IMR-90 (cell line): ENCODE results near the gene BCL11A. TPM values are rescaled to one million over a fixed set of nuclear protein-coding genes. Genes with fewer than 3 reads are reported as not detected.

Source experiments
- ATAC-seq: fragments of 200-7000 bp; cut with Tn5 transposase; 2 replicates; pipeline ENCODE4 v1.9.1; 2020; ENCODE audit warnings: low read depth, mild to moderate bottlenecking, moderate library complexity
- BruUV-seq: library from RNA; stranded (reverse); fragments of 400-500 nt; replicated peaks from 2 replicates; lab custom pipeline; 2021; lab: Mats Ljungman, UMichigan
- CTCF ChIA-PET: fragments of 300-600 bp; formaldehyde crosslinking; extraction: SDS; loops from one replicate; lab custom pipeline; 2021; ENCODE audit warnings: antibody characterized with exemption; lab: Yijun Ruan, JAX
- POLR2A ChIA-PET: fragments of 300-600 bp; sonication (Branson Sonifier 250); formaldehyde crosslinking; loops from one replicate; lab custom pipeline; 2022; ENCODE audit warnings: antibody characterized with exemption; ENCODE audit not compliant: unreplicated experiment; lab: Charles Lee
- DNase-seq: peaks from one replicate; pipeline ENCODE4 v3.0.0; 2013
- H2AFZ ChIP-seq: replicated peaks from 2 replicates; pipeline ENCODE3; 2013; ENCODE audit warnings: low read length, mild to moderate bottlenecking; ENCODE audit not compliant: poor library complexity
- H2AK5ac ChIP-seq: 2 replicates; pipeline ENCODE4 v1.6.1; 2013; ENCODE audit warnings: low read depth, low read length, inconsistent platforms
- H2AK9ac ChIP-seq: replicated peaks from 2 replicates; pipeline ENCODE3; 2013; ENCODE audit warnings: mild to moderate bottlenecking, low read depth, low read length, moderate library complexity; ENCODE audit not compliant: poor library complexity
- H2BK120ac ChIP-seq: 2 replicates; pipeline ENCODE4 v1.6.1; 2013; ENCODE audit warnings: low read depth, low read length, inconsistent platforms
- H2BK15ac ChIP-seq: 3 replicates; pipeline ENCODE4 v1.6.1; 2013; ENCODE audit warnings: low read depth, low read length, inconsistent platforms
- H2BK20ac ChIP-seq: 2 replicates; pipeline ENCODE4 v1.6.1; 2013; ENCODE audit warnings: low read depth, mild to moderate bottlenecking, inconsistent platforms, low read length, moderate library complexity
- H2BK5ac ChIP-seq: 2 replicates; pipeline ENCODE4 v1.6.1; 2013; ENCODE audit warnings: mild to moderate bottlenecking, low read depth, low read length, inconsistent platforms; ENCODE audit not compliant: poor library complexity, severe bottlenecking
- H3K14ac ChIP-seq: replicated peaks from 2 replicates; pipeline ENCODE4 v1.6.1; 2013; ENCODE audit warnings: low read depth, low read length, inconsistent platforms
- H3K18ac ChIP-seq: 2 replicates; pipeline ENCODE4 v1.6.1; 2013; ENCODE audit warnings: low read depth, low read length, control low read depth
- H3K23ac ChIP-seq: 2 replicates; pipeline ENCODE4 v1.6.1; 2013; ENCODE audit warnings: low read depth, low read length, inconsistent platforms
- H3K27ac ChIP-seq: 2 replicates; pipeline ENCODE4 v1.5.1; 2013; ENCODE audit warnings: mild to moderate bottlenecking, control low read depth, low read length; ENCODE audit not compliant: insufficient read depth
- H3K27me3 ChIP-seq: 2 replicates; pipeline ENCODE4 v1.6.1; 2013; ENCODE audit warnings: low read length; ENCODE audit not compliant: control insufficient read depth, insufficient read depth
- H3K36me3 ChIP-seq: 2 replicates; pipeline ENCODE4 v1.6.1; 2013; ENCODE audit warnings: low read length, mixed read lengths; ENCODE audit not compliant: control insufficient read depth, insufficient read depth
- H3K4ac ChIP-seq: 2 replicates; pipeline ENCODE4 v1.6.1; 2013; ENCODE audit warnings: low read depth, low read length, inconsistent platforms
- H3K4me1 ChIP-seq: 2 replicates; pipeline ENCODE4 v1.6.1; 2013; ENCODE audit warnings: low read length, mixed read lengths; ENCODE audit not compliant: control insufficient read depth, insufficient read depth
- H3K4me2 ChIP-seq: 2 replicates; pipeline ENCODE4 v1.6.1; 2013; ENCODE audit warnings: low read depth, mild to moderate bottlenecking, control low read depth, low read length, moderate library complexity
- H3K4me3 ChIP-seq: 2 replicates; pipeline ENCODE4 v1.5.1; 2013; ENCODE audit warnings: low read depth, mild to moderate bottlenecking, control low read depth, low read length, moderate library complexity; ENCODE audit not compliant: insufficient read depth
- H3K56ac ChIP-seq: 2 replicates; pipeline ENCODE4 v1.6.1; 2013; ENCODE audit warnings: low read length, inconsistent platforms; ENCODE audit not compliant: insufficient read depth; ENCODE audit errors: extremely low read depth
- H3K79me1 ChIP-seq, 2 experiments: 2 replicates each; pipeline ENCODE4 v1.6.1; 2013; ENCODE audit warnings: low read length in 2 of 2, inconsistent platforms in 1 of 2, low read depth in 1 of 2
- H3K9ac ChIP-seq: 2 replicates; pipeline ENCODE4 v1.6.1; 2013; ENCODE audit warnings: low read depth, low read length, control low read depth
- H3K9me1 ChIP-seq: 2 replicates; pipeline ENCODE4 v1.6.1; 2013; ENCODE audit warnings: low read length, inconsistent platforms; ENCODE audit not compliant: insufficient read depth
- H3K9me3 ChIP-seq: 2 replicates; pipeline ENCODE4 v1.6.1; 2013; ENCODE audit warnings: low read length; ENCODE audit not compliant: control insufficient read depth, insufficient read depth
- H4K20me1 ChIP-seq: 2 replicates; pipeline ENCODE4 v1.6.1; 2013; ENCODE audit warnings: low read length, inconsistent platforms; ENCODE audit not compliant: insufficient read depth
- H4K5ac ChIP-seq: 2 replicates; pipeline ENCODE4 v1.6.1; 2013; ENCODE audit warnings: mild to moderate bottlenecking, low read depth, low read length, control low read depth
- H4K8ac ChIP-seq, 2 experiments: 2 replicates each; pipeline ENCODE4 v1.6.1; 2013; ENCODE audit warnings: low read depth in 2 of 2, low read length in 2 of 2, control low read depth in 1 of 2, inconsistent platforms in 1 of 2
- H4K91ac ChIP-seq: 2 replicates; pipeline ENCODE4 v1.6.1; 2013; ENCODE audit warnings: low read depth, low read length, inconsistent platforms; ENCODE audit not compliant: insufficient read depth
- BHLHE40 ChIP-seq: fragments of 150-350 bp; IDR thresholded peaks from 2 replicates; pipeline ENCODE4 v1.6.1; 2016; ENCODE audit warnings: mild to moderate bottlenecking, low read depth, low read length
- CEBPB ChIP-seq: IDR thresholded peaks from 2 replicates; pipeline ENCODE4 v1.6.1; 2012; ENCODE audit warnings: low read depth, low read length, improper control_type of control experiment
- CHD1 ChIP-seq: IDR thresholded peaks from 2 replicates; pipeline ENCODE4 v1.6.1; 2012; ENCODE audit warnings: low read depth, low read length, improper control_type of control experiment
- CTCF ChIP-seq: conservative IDR thresholded peaks from 2 replicates; pipeline ENCODE4 v1.5.1; 2012; ENCODE audit warnings: mild to moderate bottlenecking, low read depth, low read length, improper control_type of control experiment
- FOS ChIP-seq: fragments of 150-350 bp; IDR thresholded peaks from 2 replicates; pipeline ENCODE4 v1.6.1; 2016; ENCODE audit warnings: low read depth, low read length
- MAFK ChIP-seq: IDR thresholded peaks from 2 replicates; pipeline ENCODE4 v1.6.1; 2012; ENCODE audit warnings: low read depth, low read length, improper control_type of control experiment
- MAZ ChIP-seq: IDR thresholded peaks from 2 replicates; pipeline ENCODE4 v1.6.1; 2012; ENCODE audit warnings: low read depth, mild to moderate bottlenecking, low read length, improper control_type of control experiment, moderate library complexity, borderline replicate concordance
- MXI1 ChIP-seq: IDR thresholded peaks from 2 replicates; pipeline ENCODE4 v1.6.1; 2012; ENCODE audit warnings: low read depth, mild to moderate bottlenecking, low read length, moderate library complexity, borderline replicate concordance
- NFE2L2 ChIP-seq: fragments of 150-350 bp; IDR thresholded peaks from 2 replicates; pipeline ENCODE4 v1.6.1; 2016; ENCODE audit warnings: low read depth, mild to moderate bottlenecking, low read length
- POLR2A ChIP-seq: IDR thresholded peaks from 2 replicates; pipeline ENCODE4 v1.6.1; 2012; ENCODE audit warnings: mild to moderate bottlenecking, low read depth, low read length
- RAD21 ChIP-seq: IDR thresholded peaks from 2 replicates; pipeline ENCODE4 v1.6.1; 2012; ENCODE audit warnings: low read length, improper control_type of control experiment
- RCOR1 ChIP-seq: IDR thresholded peaks from 2 replicates; pipeline ENCODE4 v1.6.1; 2012; ENCODE audit warnings: mild to moderate bottlenecking, low read length, improper control_type of control experiment; ENCODE audit not compliant: insufficient replicate concordance
- RFX5 ChIP-seq: IDR thresholded peaks from 2 replicates; pipeline ENCODE4 v1.8.0; 2012; ENCODE audit warnings: low read depth, mild to moderate bottlenecking, low read length, moderate library complexity
- SMC3 ChIP-seq: fragments of 150-350 bp; IDR thresholded peaks from 2 replicates; pipeline ENCODE4 v1.6.1; 2016; ENCODE audit warnings: low read depth, mild to moderate bottlenecking, antibody characterized with exemption, low read length, moderate library complexity
- WGBS, 2 experiments: methylation state at CpG; one replicate each; pipeline versions ENCODE4 v1.1.5 to v1.1.7; 2013; ENCODE audit warnings: missing lambda C conversion rate in 2 of 2; ENCODE audit not compliant: insufficient read length in 1 of 2; ENCODE audit errors: extremely low coverage in 2 of 2; 5-methylcytosine and 5-hydroxymethylcytosine counted together
- dilution Hi-C: fragments of 300-500 bp; cut with HindIII; formaldehyde crosslinking; loops from one replicate; pipeline ENCODE4 v1.14.3; 2018; ENCODE audit warnings: low sequenced_read_pairs; ENCODE audit not compliant: unreplicated experiment
- in situ Hi-C: fragments of 300-500 bp; cut with MboI; formaldehyde crosslinking; loops from 3 replicates; pipeline ENCODE4 v1.14.3; 2019; ENCODE audit warnings: low sequenced_read_pairs, inconsistent platforms, mixed read lengths
- intact Hi-C: fragments of 100-400 bp; cut with micrococcal nuclease; formaldehyde crosslinking; loops from 2 replicates; pipeline ENCODE4 v1.10.0; 2022
- polyA plus RNA-seq, 3 experiments: library from polyadenylated mRNA; depleted of rRNA; stranded (reverse); fragments of >200 nt; gene quantifications; 2 replicates each; pipeline ENCODE4 v1.2.3, GENCODE V29; 2012; ENCODE audit warnings: low replicate concordance in 1 of 3
- total RNA-seq: library from RNA; depleted of rRNA; stranded (reverse); fragments of >200 nt; gene quantifications from 2 replicates; pipeline ENCODE4 v1.2.3, GENCODE V29; 2012
- TF ChIP-seq, protein P1 (sequence below): fragments of 150-350 bp; IDR thresholded peaks from 2 replicates; pipeline ENCODE4 v1.6.1; 2017; ENCODE audit warnings: mild to moderate bottlenecking, antibody characterized with exemption, low read length, low read depth
- TF ChIP-seq, protein P2 (sequence below): fragments of 150-350 bp; IDR thresholded peaks from 2 replicates; pipeline ENCODE4 v1.6.1; 2016; ENCODE audit warnings: low read depth, mild to moderate bottlenecking, low read length, moderate library complexity, borderline replicate concordance

Gene BCL11A
- total and polyA plus RNA-seq, 2 of the 4 experiments (the other 2 are of a cell fraction), result 1.0 to 1.1 TPM

DNA sequence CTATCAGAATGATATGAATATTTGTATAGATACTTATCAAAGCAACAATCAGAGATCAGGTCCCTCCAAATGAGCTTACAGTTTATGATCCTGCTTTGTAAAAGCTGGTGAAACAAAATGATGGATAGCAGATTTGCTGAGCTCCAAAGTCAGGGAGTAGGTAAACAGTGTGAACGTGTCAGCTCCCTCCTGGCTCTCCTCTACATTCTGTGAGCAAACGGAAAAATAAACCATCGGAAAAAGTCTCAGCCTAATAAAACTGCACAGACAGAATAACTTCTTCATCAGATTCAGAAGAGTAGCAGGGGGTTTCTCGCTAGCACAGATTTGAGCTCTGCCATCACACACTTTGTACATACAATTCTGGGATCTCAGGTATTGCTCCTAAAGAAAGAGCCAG, 51.3 kb downstream of the BCL11A start:
- Histone ChIP-seq H3K23ac (no peak overlapping the region), H2BK120ac (no peak overlapping the region), H3K9me3 (no peaks in the 10 kb centered on the region), H2AFZ (no peak overlapping the region), H2BK5ac (no peak overlapping the region), H2AK5ac (no peak overlapping the region), H3K14ac (no peak overlapping the region), H3K27ac (no peak overlapping the region), H3K18ac (no peak overlapping the region), H3K4me2 (no peak overlapping the region), H2BK15ac (no peak overlapping the region), H3K36me3 (no peaks in the 10 kb centered on the region), H2BK20ac (no peak overlapping the region), H4K91ac (no peak overlapping the region), H3K27me3 (peaks cover 9% of the 10 kb centered on the region), H3K56ac (no peak overlapping the region), H3K4ac (no peak overlapping the region), H3K4me3 (no peak overlapping the region), H4K20me1 (no peaks in the 10 kb centered on the region), H2AK9ac (no peak overlapping the region), H4K5ac (no peak overlapping the region), H3K9me1 (no peaks in the 10 kb centered on the region), H3K79me1 (no peaks in the 10 kb centered on the region), H4K8ac (no peak overlapping the region), H3K9ac (no peak overlapping the region), H3K4me1 (no peaks in the 10 kb centered on the region)
- CTCF ChIA-PET, result interaction anchor here (0.6 kb wide), 1 partner anchor 59 kb away, joined by 3 read pairs; no protein-coding TSS in a partner anchor
- dilution Hi-C loops, result no loop called here
- DNase-seq (no peak), ATAC-seq (no peak; the same call in 1 of the 2 replicates)
- no CpG with 5 or more reads among the region's 4 CpGs for WGBS, 2 experiments
- no TSS peak for BruUV-seq
- intact Hi-C loops, result no loop called here
- POLR2A ChIA-PET, result no interaction called here
- TF ChIP-seq, protein P1, sequence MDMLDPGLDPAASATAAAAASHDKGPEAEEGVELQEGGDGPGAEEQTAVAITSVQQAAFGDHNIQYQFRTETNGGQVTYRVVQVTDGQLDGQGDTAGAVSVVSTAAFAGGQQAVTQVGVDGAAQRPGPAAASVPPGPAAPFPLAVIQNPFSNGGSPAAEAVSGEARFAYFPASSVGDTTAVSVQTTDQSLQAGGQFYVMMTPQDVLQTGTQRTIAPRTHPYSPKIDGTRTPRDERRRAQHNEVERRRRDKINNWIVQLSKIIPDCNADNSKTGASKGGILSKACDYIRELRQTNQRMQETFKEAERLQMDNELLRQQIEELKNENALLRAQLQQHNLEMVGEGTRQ, result no peak
- TF ChIP-seq BHLHE40 (no peak), RAD21 (no peak), MAFK (no peak), CHD1 (no peak), POLR2A (no peak), MAZ (no peak), FOS (no peak), RFX5 (no peak), MXI1 (no peak), SMC3 (no peak), CTCF (no peak), NFE2L2 (no peak), RCOR1 (no peak), CEBPB (no peak)
- TF ChIP-seq, protein P2, sequence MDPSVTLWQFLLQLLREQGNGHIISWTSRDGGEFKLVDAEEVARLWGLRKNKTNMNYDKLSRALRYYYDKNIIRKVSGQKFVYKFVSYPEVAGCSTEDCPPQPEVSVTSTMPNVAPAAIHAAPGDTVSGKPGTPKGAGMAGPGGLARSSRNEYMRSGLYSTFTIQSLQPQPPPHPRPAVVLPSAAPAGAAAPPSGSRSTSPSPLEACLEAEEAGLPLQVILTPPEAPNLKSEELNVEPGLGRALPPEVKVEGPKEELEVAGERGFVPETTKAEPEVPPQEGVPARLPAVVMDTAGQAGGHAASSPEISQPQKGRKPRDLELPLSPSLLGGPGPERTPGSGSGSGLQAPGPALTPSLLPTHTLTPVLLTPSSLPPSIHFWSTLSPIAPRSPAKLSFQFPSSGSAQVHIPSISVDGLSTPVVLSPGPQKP, result no peak
- in situ Hi-C loops, result no loop called here
